Activated CD4-positive, CD25-positive, alpha-beta regulatory T cell (primary cell): Measurements from ENCODE around the gene OTUB1.
"Not testable (repeated sequence)": the region's sequence is repeated elsewhere in the genome, so short reads cannot be mapped to it uniquely, and the experiment has no call there.

Experiments used
- DNase-seq, 4 experiments: peaks; one replicate each; lab custom pipeline; 2025; lab: John Stamatoyannopoulos, UW

The OTUB1 gene

GRCh38 chr11:63986156-63986931 is at the start of gene OTUB1:
OTUB1 (plus strand) TSS chr11:63986438; CDS start chr11:63986457, 19 bp downstream.
- DNase-seq, result peak; percentile 67 to 79 (median 73)

DNA sequence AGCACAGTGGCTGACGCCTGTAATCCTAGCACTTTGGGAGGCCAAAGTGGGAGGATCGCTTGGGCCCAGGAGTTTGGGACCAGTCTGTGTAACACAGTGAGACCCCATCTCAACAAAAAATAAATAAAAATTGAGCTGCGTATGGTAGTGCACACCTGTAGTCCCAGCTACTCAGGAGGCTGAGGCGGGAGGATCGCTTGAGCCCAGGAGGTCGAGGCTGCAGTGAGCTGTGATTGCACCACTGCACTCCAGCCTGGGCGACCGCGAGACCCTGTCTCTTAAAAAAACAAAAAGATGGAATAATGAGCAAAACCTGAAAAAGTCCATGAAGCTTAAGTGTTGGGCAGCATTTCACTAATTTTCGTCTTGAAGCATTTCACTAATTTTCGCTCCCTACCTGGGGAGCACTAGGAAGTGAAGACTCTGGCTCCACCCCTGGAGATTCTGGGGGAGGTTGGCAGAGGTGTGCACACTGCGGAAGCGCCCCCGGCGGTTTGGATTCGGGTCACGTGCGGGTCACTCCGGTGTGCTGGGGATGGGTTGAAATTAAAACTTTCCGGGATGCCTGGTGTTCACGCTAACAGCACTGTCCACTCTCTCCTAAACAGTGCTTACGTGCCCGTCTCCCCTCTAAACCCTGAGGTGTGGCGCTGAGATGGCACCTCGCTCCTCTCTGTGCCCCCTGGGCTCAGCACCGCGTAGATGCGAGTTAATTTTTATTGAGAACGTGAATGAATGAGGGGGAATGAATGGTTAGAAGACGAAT is 48.3 kb upstream of the OTUB1 start:
- DNase-seq, result no peak

- DNase-seq, result peak; percentile 76 to 87 (median 84)
Measured at GRCh38 chr11:63938479-63939396, 47.5 kb upstream of the OTUB1 start, which contains the start of gene NAA40. NAA40 (plus strand) TSS chr11:63939002; CDS start chr11:63939097, 95 bp downstream.

DNA sequence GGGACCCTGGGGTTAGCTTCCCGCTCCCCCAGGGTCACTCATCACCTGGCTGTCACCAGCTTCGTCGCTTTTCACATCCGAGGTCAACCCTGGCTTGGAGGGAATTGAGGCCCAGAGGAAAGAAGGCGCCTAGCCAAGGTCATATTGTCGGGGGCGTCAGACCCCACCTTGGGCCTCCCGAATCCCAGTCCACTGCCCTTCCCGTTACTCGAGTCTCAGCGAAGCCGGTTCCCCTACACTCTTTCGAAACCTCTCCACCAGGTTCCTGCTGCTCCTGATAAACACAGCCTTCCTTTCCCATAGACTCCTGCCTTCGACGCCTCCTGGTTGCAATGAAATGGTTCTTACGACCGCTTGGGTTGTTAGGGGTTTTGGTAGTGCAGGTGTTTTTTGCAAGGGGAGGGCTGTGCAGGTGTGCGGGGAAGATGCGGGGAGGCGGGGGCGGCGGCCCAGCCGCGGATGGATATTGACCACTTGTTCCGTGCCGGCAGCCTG is 46.8 kb upstream of the OTUB1 start:
- no peak for DNase-seq

DNA sequence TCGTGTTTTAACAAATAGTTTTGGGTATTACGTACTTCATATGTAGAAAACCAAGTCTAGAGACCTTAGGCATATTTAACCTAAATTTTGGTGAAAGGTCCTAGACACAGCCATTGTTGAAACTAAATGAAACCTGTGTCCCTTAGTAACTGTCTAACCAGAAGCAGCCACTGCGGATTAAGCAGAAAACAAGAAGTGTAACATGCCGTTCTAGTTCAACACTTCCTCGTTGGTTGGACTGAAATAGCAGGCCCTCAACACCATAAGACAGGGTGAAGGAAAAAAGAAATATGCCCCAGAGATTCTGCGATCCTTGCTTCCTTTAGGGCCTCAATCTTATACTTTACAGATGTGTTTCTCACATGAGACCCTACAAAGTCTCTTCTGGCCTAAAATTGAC is 45.5 kb upstream of the OTUB1 start:
- DNase-seq, result no peak

- no peak for DNase-seq
Measured at GRCh38 chr11:63941901-63942300, 44.3 kb upstream of the OTUB1 start.

DNA sequence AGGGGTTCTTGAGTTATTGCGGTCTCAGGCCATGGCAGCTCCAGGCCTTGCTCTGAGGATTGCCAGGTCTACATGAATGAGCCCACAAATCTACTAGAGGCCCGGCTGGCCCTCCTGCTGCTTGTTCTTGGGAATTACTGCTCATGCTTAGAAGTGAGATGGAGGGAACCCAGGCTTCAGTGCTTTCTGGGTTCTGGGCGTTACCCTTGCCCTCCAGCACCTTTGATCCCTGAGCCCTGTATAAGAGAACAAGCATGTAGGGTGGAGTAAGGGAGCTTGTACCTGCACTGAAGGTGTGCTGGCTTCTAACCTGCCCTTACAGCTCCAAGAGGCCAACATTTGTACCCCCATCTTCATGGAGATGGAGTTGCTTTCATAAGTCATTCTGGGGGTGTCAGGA is 43.4 kb upstream of the OTUB1 start:
- DNase-seq, result no peak

GRCh38 chr11:63944987-63945386 is 41.3 kb upstream of the OTUB1 start:
- no peak for DNase-seq

GRCh38 chr11:63945477-63946163 is 40.6 kb upstream of the OTUB1 start:
- DNase-seq, result peak in 1 of 4 experiments; percentile 6

- no peak for DNase-seq
Measured at GRCh38 chr11:63951779-63952536, 34.3 kb upstream of the OTUB1 start.

GRCh38 chr11:63952570-63952969 is 33.7 kb upstream of the OTUB1 start:
- DNase-seq, result no peak

GRCh38 chr11:63958008-63958407 is 28.2 kb upstream of the OTUB1 start:
- no peak for DNase-seq

DNA sequence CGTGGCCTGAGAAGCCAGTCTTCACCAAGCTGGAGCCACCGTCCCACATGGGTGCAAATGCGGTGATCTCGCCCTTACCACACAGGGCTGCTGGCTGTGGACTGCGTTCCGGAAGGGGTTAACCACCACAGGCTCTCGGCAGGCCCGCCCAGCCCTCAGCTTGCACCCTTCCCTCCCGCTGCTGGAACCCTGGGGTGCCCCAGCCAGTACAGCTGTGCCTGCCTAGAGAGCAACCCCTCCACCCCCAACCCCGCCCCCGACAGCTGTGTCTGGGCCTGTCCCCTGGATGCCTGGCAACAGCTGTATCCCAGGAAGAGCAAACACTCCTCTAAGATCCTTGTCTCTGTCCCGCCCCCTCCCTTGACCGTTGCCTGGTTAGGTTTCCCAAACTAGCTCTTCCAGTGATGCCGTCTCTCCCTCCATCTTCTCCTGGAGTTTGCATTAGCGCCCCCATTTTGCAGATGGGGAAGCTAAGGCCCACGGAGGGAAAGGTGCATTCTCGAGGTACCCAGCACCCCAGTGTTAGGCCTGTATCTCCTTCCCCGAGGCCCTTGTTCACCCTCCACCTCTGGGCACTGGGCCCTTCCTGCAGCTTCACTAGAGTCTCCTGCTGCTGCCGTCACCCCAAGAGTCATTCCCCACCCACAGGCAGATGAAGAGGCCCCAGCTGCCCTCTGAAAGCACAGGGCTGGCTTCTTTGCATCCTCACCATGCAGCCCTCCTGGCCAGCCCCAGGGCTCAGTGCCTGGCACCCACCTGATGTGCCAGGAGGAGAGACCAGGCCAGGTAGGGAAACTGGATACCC is 24.4 kb upstream of the OTUB1 start:
- no peak for DNase-seq

- DNase-seq, result not testable (repeated sequence)
Measured at GRCh38 chr11:63963895-63964294, 22.3 kb upstream of the OTUB1 start.

DNA sequence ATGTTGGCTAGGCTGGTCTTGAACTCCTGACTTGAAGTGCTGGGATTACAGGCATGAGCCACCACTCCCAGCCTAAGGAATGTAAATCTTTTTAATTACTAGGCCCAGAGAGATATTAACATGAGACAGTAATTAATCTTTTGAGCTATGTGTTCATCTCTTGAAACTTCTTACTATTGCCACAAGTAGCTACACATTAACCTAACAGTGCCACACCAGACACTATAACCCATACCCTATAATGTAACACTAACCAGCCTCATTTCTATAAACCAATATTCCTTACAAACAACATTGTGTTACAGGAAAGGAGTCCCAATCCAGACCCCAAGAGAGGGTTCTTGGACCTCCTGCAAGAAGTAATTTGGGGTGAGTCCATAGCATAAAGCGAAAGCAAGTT is 19.8 kb upstream of the OTUB1 start:
- no peak for DNase-seq

DNA sequence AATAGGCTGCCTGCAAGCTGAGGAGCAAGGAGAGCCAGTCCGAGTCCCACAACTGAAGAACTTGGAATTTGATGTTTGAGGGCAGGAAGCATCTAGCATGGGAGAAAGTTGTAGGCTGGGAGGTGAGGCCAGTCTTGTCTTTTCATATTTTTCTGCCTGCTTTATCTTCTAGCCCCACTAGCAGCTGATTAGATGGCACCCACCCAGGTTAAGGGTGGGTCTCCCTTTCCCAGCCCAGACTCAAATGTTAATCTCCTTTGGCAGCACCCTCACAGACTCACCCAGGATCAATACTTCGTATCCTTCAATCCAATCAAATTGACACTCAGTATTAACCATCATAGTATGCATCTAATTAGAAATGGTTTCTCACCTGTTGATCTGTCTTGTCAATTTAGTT is 16.8 kb upstream of the OTUB1 start:
- no peak for DNase-seq

- DNase-seq, result no peak
Measured at GRCh38 chr11:63970902-63971301, 15.3 kb upstream of the OTUB1 start.

GRCh38 chr11:63973912-63974258 is 12.4 kb upstream of the OTUB1 start:
- DNase-seq, result not testable (repeated sequence)

DNA sequence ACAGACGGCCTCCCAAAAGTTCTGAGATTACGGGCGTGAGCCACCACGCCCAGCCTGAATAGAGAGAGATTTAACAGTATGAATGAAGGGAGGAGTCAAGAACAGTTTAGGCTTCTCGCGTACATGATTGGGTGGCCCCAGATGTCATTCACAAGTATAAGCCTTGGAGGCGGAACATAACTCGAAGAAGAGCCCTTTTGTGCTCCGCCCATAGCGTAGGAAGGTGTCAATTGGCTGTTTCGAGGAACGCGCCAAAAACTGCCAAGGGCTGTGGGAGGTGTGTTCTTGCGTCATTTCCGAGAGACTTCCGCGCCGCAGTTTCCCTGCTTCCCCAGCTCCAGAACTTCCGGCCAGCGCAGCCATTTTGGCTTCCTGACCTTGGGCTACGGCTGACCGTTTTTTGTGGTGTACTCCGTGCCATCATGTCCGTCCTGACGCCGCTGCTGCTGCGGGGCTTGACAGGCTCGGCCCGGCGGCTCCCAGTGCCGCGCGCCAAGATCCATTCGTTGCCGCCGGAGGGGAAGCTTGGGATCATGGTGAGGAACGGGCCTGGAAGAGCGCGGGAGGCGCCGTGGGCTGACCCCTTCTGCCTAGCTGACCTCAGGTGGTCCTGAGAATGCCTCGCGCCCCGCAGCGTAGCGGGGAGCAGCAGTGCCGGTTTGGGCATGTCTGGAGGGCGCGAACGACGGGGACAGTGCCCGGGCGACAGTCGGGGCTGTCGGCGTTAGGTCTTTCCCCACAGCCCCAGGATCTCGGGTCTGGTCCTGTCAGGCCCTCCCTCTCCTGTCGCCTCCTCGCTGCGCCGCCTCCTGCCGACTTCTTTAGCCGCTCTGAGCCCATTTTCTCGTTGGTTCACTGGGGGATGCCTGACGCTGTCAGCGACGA is 11.7 kb upstream of the OTUB1 start, which contains the start of gene COX8A:
COX8A (plus strand) TSS at position 362 of the 885 bp plus-strand sequence; CDS start at position 423, 61 bp downstream.
- DNase-seq, result peak; percentile 78 to 86 (median 84)
